ENCODE measurements around the gene SMIM41. TPM values are rescaled to one million over a fixed set of nuclear protein-coding genes. Genes with fewer than 3 reads are reported as not detected.

SMIM41 gene
- total RNA-seq, 1 experiment from 2014 or later, result not detected

- Histone ChIP-seq H3K9me3 (ENCODE audit: low read length) (no peaks in the 10 kb centered on the region), H3F3A (ENCODE audit: low read length, unreplicated experiment) (no peaks in the 10 kb centered on the region), H3K27me3 (ENCODE audit: low read length) (no peaks in the 10 kb centered on the region), H3K9ac (ENCODE audit: low read length) (no peak overlapping the region), H4K20me1 (ENCODE audit: low read length) (peaks cover 20% of the 10 kb centered on the region), H3K36me3 (ENCODE audit: low read depth, low read length) (peaks cover 19% of the 10 kb centered on the region; the same call in 1 of the 2 replicates), H2AFZ (ENCODE audit: low read length) (no peak overlapping the region), H3K4me3 (ENCODE audit: low read length) (no peak overlapping the region), H3K4me1 (ENCODE audit: insufficient read depth, low read length) (no peaks in the 10 kb centered on the region), H3K79me2 (ENCODE audit: low read length) (no peaks in the 10 kb centered on the region), H3K9me2 (replicated peaks; ENCODE audit: low read length) (no peaks in the 10 kb centered on the region), H3K27ac (ENCODE audit: low read length) (no peak overlapping the region), H3K4me2 (ENCODE audit: low read length) (no peak overlapping the region)
- ChIA-PET POLR2A (ENCODE audit: unreplicated experiment) (no interaction called here), CTCF (no interaction called here)
- no TSS peak for BruUV-seq (replicated peaks)
- ATAC-seq (no peak), DNase-seq (no peak)
- intact Hi-C loops (cut with micrococcal nuclease), result no loop called here
- TF ChIP-seq EZH2 (IDR thresholded peaks at IDR 0.05; ENCODE audit: low read length, unreplicated experiment), result no peak
- no peak for TF ChIP-seq CTCF (conservative IDR thresholded peaks at IDR 0.05; ENCODE audit: low read depth, low read length)
- TF ChIP-seq EZH2phosphoT487 (IDR thresholded peaks at IDR 0.05; ENCODE audit: borderline replicate concordance, low read length), result no peak
Measured at GRCh38 chr12:52058631-52059361, 20.7 kb upstream of the SMIM41 start.

GRCh38 chr12:52059582-52060497 is 19.7 kb upstream of the SMIM41 start:
- Histone ChIP-seq H3K79me2 (ENCODE audit: low read length) (no peaks in the 10 kb centered on the region), H3K9ac (ENCODE audit: low read length) (no peak overlapping the region), H3K4me2 (ENCODE audit: low read length) (no peak overlapping the region), H3K9me2 (replicated peaks; ENCODE audit: low read length) (no peaks in the 10 kb centered on the region), H3K36me3 (ENCODE audit: low read depth, low read length) (peaks cover 19% of the 10 kb centered on the region; the same call in 1 of the 2 replicates), H3K4me1 (ENCODE audit: insufficient read depth, low read length) (no peaks in the 10 kb centered on the region), H3F3A (ENCODE audit: low read length, unreplicated experiment) (no peaks in the 10 kb centered on the region), H3K4me3 (ENCODE audit: low read length) (no peak overlapping the region), H2AFZ (ENCODE audit: low read length) (no peak overlapping the region), H4K20me1 (ENCODE audit: low read length) (0 out of 2 replicates have a peak, but pooled peaks cover 10% of the 10 kb centered on the region), H3K27me3 (ENCODE audit: low read length) (no peaks in the 10 kb centered on the region), H3K9me3 (ENCODE audit: low read length) (no peaks in the 10 kb centered on the region), H3K27ac (ENCODE audit: low read length) (no peak overlapping the region)
- intact Hi-C loops (cut with micrococcal nuclease), result no loop called here
- CTCF ChIA-PET, result interaction anchor here (0.5 kb wide), 1 partner anchor 56 kb away, joined by 3 read pairs; no protein-coding TSS in a partner anchor
- no TSS peak for BruUV-seq (replicated peaks)
- POLR2A ChIA-PET (ENCODE audit: unreplicated experiment), result no interaction called here
- no peak for TF ChIP-seq CTCF (conservative IDR thresholded peaks at IDR 0.05; ENCODE audit: low read depth, low read length)
- ATAC-seq (no peak), DNase-seq (no peak)

All from PC-3 (cell line).